DND-41 (cell line): ENCODE data around the gene SULT2B1.

Experiments
- ATAC-seq: fragments of 200-7000 bp; cut with Tn5 transposase; 3 replicates; pipeline ENCODE4 v1.9.1; 2021; ENCODE audit warnings: low read depth; ENCODE audit not compliant: insufficient read depth
- DNase-seq: peaks from one replicate; pipeline ENCODE4 v3.0.0-alpha.2; 2020
- H2AFZ ChIP-seq: 2 replicates; pipeline ENCODE4 v1.6.0; 2012; ENCODE audit warnings: low read depth, low read length
- H3K27ac ChIP-seq: 2 replicates; pipeline ENCODE4 v1.5.1; 2012; ENCODE audit warnings: low read length, inconsistent platforms
- H3K27me3 ChIP-seq: fragments of 200-600 bp; sonication (generic); 2 replicates; pipeline ENCODE4 v1.6.0; 2012; ENCODE audit warnings: low read length, mild to moderate bottlenecking, inconsistent platforms; ENCODE audit not compliant: insufficient read depth, poor library complexity
- H3K36me3 ChIP-seq: 2 replicates; pipeline ENCODE4 v1.5.1; 2012; ENCODE audit warnings: low read length, inconsistent platforms; ENCODE audit not compliant: insufficient read depth
- H3K4me1 ChIP-seq: 2 replicates; pipeline ENCODE4 v1.5.1; 2012; ENCODE audit warnings: mild to moderate bottlenecking, low read length; ENCODE audit not compliant: insufficient read depth
- H3K4me2 ChIP-seq: 2 replicates; pipeline ENCODE4 v1.6.0; 2012; ENCODE audit warnings: mild to moderate bottlenecking, moderate library complexity, low read length, inconsistent platforms; ENCODE audit not compliant: insufficient read depth
- H3K4me3 ChIP-seq, 2 experiments: fragments of 200-600 bp in 1 of 2; shearing (Covaris generic) in 1 of 2; 2 replicates each; pipeline ENCODE4 v1.5.1; 2012 to 2016; ENCODE audit warnings: inconsistent platforms in 2 of 2, low read length in 2 of 2, mild to moderate bottlenecking in 2 of 2, low read depth in 1 of 2, moderate library complexity in 1 of 2
- H3K79me2 ChIP-seq: 2 replicates; pipeline ENCODE4 v1.6.0; 2012; ENCODE audit warnings: low read length, inconsistent platforms; ENCODE audit not compliant: insufficient read depth
- H3K9ac ChIP-seq: 2 replicates; pipeline ENCODE4 v1.6.0; 2012; ENCODE audit warnings: low read depth, mild to moderate bottlenecking, inconsistent platforms, low read length, moderate library complexity
- H3K9me3 ChIP-seq: 2 replicates; pipeline ENCODE4 v1.5.1; 2012; ENCODE audit warnings: low read length, moderate library complexity, mild to moderate bottlenecking, inconsistent platforms; ENCODE audit not compliant: insufficient read depth, severe bottlenecking
- H4K20me1 ChIP-seq: 2 replicates; pipeline ENCODE4 v1.6.0; 2012; ENCODE audit warnings: low read length; ENCODE audit not compliant: insufficient read depth
- EZH2 ChIP-seq: IDR thresholded peaks from 3 replicates; pipeline ENCODE4 v1.6.1; 2012; ENCODE audit warnings: borderline replicate concordance, low read depth, mild to moderate bottlenecking, moderate library complexity, low read length, inconsistent platforms; ENCODE audit not compliant: severe bottlenecking
- TF ChIP-seq, protein P1 (sequence below): IDR thresholded peaks from 2 replicates; pipeline ENCODE4 v1.5.1; 2012; ENCODE audit warnings: borderline replicate concordance, low read length, moderate library complexity, mild to moderate bottlenecking; ENCODE audit not compliant: poor library complexity, severe bottlenecking; ENCODE audit errors: extremely low read depth

Gene SULT2B1

DNA sequence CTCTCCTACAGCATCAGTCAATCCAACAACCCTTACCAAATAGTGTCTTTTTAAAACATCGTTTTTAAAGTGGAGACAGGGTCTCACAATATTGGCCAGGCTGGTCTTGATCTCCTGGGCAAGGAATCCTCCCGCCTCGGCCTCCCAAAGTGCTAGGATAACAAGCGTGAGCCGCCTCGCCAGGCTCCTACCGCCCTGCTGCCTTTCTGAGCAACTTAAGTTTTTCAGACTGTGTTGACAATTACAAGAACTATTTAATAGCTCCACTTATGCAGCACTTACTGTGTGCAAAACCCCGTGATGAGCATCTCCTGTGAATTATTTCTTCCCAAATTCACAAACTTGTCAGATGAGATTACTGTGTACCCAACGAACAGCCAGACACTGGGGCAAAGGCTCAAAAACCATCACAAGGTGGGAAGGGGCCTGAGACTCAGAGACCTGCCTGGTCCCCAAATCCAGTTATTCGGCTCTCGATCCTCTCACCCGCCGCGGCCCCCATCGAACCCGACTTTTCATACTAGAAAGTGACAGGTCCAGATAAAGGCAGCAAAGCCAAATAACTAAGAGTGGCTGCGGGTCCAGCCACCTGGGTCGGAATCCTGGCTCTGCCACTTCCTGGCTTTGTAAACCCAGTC, 66.4 kb downstream of the SULT2B1 start:
- DNase-seq (no peak), ATAC-seq (no peak)
- Histone ChIP-seq H4K20me1 (peaks cover 48% of the 10 kb centered on the region), H3K4me3 (peak overlapping the region; percentile 77 to 92; a peak in 3 of 4 replicates), H3K36me3 (peaks cover 49% of the 10 kb centered on the region), H3K9ac (peak overlapping the region; percentile 91), H3K4me2 (peak overlapping the region; percentile 87), H3K9me3 (no peaks in the 10 kb centered on the region), H2AFZ (peak overlapping the region; percentile 70), H3K79me2 (peaks cover 61% of the 10 kb centered on the region), H3K4me1 (peaks cover 55% of the 10 kb centered on the region), H3K27ac (peak overlapping the region; percentile 90), H3K27me3 (no peaks in the 10 kb centered on the region)
- TF ChIP-seq, protein P1, sequence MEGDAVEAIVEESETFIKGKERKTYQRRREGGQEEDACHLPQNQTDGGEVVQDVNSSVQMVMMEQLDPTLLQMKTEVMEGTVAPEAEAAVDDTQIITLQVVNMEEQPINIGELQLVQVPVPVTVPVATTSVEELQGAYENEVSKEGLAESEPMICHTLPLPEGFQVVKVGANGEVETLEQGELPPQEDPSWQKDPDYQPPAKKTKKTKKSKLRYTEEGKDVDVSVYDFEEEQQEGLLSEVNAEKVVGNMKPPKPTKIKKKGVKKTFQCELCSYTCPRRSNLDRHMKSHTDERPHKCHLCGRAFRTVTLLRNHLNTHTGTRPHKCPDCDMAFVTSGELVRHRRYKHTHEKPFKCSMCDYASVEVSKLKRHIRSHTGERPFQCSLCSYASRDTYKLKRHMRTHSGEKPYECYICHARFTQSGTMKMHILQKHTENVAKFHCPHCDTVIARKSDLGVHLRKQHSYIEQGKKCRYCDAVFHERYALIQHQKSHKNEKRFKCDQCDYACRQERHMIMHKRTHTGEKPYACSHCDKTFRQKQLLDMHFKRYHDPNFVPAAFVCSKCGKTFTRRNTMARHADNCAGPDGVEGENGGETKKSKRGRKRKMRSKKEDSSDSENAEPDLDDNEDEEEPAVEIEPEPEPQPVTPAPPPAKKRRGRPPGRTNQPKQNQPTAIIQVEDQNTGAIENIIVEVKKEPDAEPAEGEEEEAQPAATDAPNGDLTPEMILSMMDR: no peak
- no peak for TF ChIP-seq EZH2

DNA sequence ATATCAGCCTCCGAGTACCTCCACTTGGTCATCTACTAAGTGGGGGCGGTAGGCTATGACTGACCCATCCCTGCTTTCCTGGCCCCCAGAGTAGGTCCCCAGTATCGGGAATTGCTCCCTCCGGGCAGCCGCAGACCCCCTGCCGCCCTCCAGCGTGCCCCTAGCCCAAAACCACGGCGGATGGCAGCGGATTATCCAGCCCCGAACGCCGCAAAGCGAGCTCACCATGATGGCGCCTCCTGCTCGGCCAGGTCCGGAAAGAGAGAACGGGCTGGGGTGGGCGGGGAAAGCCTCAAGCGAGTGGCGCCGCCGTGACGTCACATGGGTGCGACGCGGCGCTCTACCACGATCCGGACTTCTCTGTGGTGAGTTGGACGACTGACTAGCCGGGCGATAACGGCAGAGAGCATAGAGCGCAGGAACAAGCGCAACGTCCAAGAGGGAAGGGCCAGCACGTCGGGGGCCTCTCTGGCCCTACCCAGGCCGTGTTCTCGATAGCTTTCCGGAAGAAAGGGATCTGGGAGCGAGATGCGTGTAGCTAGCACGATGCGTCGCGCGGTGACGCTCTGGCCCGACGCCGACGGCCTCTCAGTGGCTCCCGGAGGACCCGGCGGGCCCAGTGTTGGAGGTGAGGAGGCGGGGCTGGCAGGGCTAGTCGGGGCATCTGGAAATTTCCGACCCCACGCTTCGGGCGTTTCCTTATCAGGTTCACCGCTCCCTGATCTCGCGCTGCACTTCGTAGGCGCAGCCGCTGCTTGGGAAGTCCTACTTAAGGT, 67.1 kb downstream of the SULT2B1 start, which contains the start of the genes RPL18 and SPHK2:
TSS of gene RPL18 (minus strand) at position 263 of the 776 bp plus-strand sequence. CDS start at position 228, 35 bp downstream.
TSS of gene SPHK2 (plus strand) at position 591 of the 776 bp plus-strand sequence. CDS start 1,009 bp downstream, outside the sequence.
- Histone ChIP-seq H3K9me3 (no peaks in the 10 kb centered on the region), H3K9ac (peak within 1 kb of the TSS; percentile 91), H3K4me3 (peak within 1 kb of the TSS; percentile 77 to 95), H4K20me1 (peaks cover 41% of the 10 kb centered on the region), H3K4me1 (peaks cover 60% of the 10 kb centered on the region), H3K4me2 (peak within 1 kb of the TSS; percentile 95), H3K79me2 (peaks cover 65% of the 10 kb centered on the region), H2AFZ (peak within 1 kb of the TSS; percentile 73), H3K27ac (peak within 1 kb of the TSS; percentile 93), H3K36me3 (peaks cover 49% of the 10 kb centered on the region), H3K27me3 (no peaks in the 10 kb centered on the region)
- DNase-seq (peak; percentile 98), ATAC-seq (peak; percentile 77)
- no peak for TF ChIP-seq EZH2
- TF ChIP-seq, protein P1: peak; percentile 6

DNA sequence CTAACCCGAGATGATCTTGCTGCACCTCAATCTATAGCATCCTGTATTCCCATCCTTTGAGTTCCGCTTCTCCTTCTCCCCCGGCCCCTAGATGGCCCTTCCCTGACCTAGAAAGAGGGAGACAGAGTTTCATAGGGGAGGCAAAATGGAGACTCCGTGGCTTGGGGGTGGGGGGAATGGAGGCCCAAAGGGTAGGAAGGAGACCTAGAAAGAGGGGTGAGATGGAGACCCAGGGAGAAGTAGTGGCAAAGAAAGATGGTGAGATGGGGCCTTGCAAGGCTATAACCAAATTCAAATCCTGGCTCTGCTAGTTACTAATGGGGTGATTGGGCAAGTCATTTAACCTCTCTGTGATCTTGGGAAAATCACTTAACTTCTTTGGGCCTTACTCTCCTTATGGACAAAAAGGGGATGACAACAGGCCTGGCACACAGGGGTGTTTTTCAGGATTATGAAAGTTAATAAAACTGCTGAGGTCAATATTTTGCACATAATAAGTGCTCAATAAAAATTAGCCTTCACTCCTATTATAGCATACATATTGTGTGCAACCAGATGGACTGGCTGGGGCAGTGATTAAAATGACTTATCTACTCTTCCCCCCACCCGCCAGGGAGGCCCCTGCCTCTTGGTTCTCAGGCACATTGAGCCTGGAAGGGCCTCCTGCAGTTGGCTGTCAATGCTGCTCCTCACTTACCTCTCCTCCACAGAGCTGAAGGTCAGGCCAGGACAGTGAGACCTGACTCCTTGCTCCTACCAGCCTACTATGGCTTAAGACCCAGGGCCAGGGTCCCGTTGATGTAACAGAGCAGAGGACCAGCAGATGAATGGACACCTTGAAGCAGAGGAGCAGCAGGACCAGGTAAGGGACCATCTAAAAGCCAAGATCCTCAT, 68.0 kb downstream of the SULT2B1 start:
- Histone ChIP-seq H3K4me2 (peak overlapping the region; percentile 95), H4K20me1 (peaks cover 37% of the 10 kb centered on the region), H3K27ac (peak overlapping the region; percentile 93), H2AFZ (peak overlapping the region; percentile 73), H3K4me1 (peaks cover 67% of the 10 kb centered on the region), H3K79me2 (peaks cover 72% of the 10 kb centered on the region), H3K9me3 (no peaks in the 10 kb centered on the region), H3K9ac (peak overlapping the region; percentile 91), H3K27me3 (no peaks in the 10 kb centered on the region), H3K4me3 (peak overlapping the region; percentile 77 to 95), H3K36me3 (peaks cover 48% of the 10 kb centered on the region)
- DNase-seq (no peak), ATAC-seq (no peak)
- no peak for TF ChIP-seq EZH2
- TF ChIP-seq, protein P1: no peak
